ENCODE data around the gene SLC8A3. TPM values are rescaled to one million over a fixed set of nuclear protein-coding genes. Genes with fewer than 3 reads are reported as not detected.

Gene SLC8A3
- total and polyA plus RNA-seq, 9 of the 15 experiments (the other 6 are each of a cell fraction or from before 2014, with no cell fraction given): not detected

GRCh38 chr14:70032016-70032415, 156.7 kb downstream of the SLC8A3 start (continued):
- TF ChIP-seq, protein P1, sequence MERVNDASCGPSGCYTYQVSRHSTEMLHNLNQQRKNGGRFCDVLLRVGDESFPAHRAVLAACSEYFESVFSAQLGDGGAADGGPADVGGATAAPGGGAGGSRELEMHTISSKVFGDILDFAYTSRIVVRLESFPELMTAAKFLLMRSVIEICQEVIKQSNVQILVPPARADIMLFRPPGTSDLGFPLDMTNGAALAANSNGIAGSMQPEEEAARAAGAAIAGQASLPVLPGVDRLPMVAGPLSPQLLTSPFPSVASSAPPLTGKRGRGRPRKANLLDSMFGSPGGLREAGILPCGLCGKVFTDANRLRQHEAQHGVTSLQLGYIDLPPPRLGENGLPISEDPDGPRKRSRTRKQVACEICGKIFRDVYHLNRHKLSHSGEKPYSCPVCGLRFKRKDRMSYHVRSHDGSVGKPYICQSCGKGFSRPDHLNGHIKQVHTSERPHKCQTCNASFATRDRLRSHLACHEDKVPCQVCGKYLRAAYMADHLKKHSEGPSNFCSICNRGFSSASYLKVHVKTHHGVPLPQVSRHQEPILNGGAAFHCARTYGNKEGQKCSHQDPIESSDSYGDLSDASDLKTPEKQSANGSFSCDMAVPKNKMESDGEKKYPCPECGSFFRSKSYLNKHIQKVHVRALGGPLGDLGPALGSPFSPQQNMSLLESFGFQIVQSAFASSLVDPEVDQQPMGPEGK (CRISPR knock-in tag; IDR thresholded peaks at IDR 0.05; ENCODE audit: borderline replicate concordance): no peak
- no peak for TF ChIP-seq ZNF778 (CRISPR knock-in tag; IDR thresholded peaks at IDR 0.05)

- H3K9me3 ChIP-seq (replicated peaks; ENCODE audit: control insufficient read depth, insufficient read depth, low read depth, low read length): no peaks in the 10 kb centered on the region
- CTCF ChIA-PET (ENCODE audit: low intra/inter-chr PET ratio): interaction anchor here (0.6 to 2.1 kb wide), 2 partner anchors 87 to 299 kb away, joined by 4 to 14 read pairs; no protein-coding TSS in a partner anchor
- no peak overlapping the region for H3K4me3 ChIP-seq
- peaks cover 0 to 13% of the 10 kb centered on the region in 2 experiments; a peak in 1 of 5 replicates for H3K27me3 ChIP-seq (ENCODE audit: control insufficient read depth in 2 of 2, insufficient read depth in 2 of 2, low read length in 2 of 2)
- no peak for TF ChIP-seq ZNF592 (IDR thresholded peaks at IDR 0.05)
- FAIRE-seq: no peak
- H3K79me2 ChIP-seq (ENCODE audit: control insufficient read depth, insufficient read depth, low read length): no peaks in the 10 kb centered on the region
- WGBS (ENCODE audit: insufficient coverage, low coverage, missing lambda C conversion rate): 3% methylated on average over 6 of the region's 6 CpGs
- H2AFZ ChIP-seq (ENCODE audit: low read depth, low read length): no peak overlapping the region
- H3K27ac ChIP-seq (ENCODE audit: extremely low read depth, low read depth, low read length): no peak overlapping the region
- no peak overlapping the region for H3K9ac ChIP-seq (ENCODE audit: insufficient read depth in 1 of 2, low read depth in 2 of 2, low read length in 2 of 2)
- H3K36me3 ChIP-seq (ENCODE audit: control insufficient read depth, insufficient read depth, low read length): no peaks in the 10 kb centered on the region
- no peaks in the 10 kb centered on the region for H4K20me1 ChIP-seq (replicated peaks; ENCODE audit: control insufficient read depth, insufficient read depth, low read length)
- no peak overlapping the region for H3K4me2 ChIP-seq (ENCODE audit: insufficient read depth, low read length)
- intact Hi-C loops (cut with micrococcal nuclease) (no loop called here), in situ Hi-C loops (cut with MboI) (loop anchor here (10.0 to 25.0 kb wide), 3 partner anchors 215 to 467 kb away; partner anchors contain the start of gene CCDC177)
- no peaks in the 10 kb centered on the region for H3K9me1 ChIP-seq (ENCODE audit: control insufficient read depth, insufficient read depth, low read length)
- H3K4me1 ChIP-seq (replicated peaks in 1 of 2; ENCODE audit: control insufficient read depth in 2 of 2, insufficient read depth in 2 of 2, low read length in 2 of 2): no peaks in the 10 kb centered on the region
- ATAC-seq: no peak
- DNase-seq (ENCODE audit: extremely low read depth in 1 of 4, low spot score in 3 of 4): no peak
- no TSS peak for BruUV-seq (replicated peaks)
- POLR2A ChIA-PET: interaction anchor here (1.2 kb wide), 1 partner anchor 9 kb away, joined by 4 read pairs; no protein-coding TSS in a partner anchor
These were observed 159.2 kb downstream of the SLC8A3 start for GRCh38 chr14:70029296-70030132.
